Measurements from ENCODE around the gene NUP160. TPM values are rescaled to one million over a fixed set of nuclear protein-coding genes. Genes with fewer than 3 reads are reported as not detected.
"Not testable (repeated sequence)": the region's sequence is repeated elsewhere in the genome, so short reads cannot be mapped to it uniquely, and the experiment has no call there.

Gene NUP160
- total RNA-seq, 4 donors from 2014 or later, result 21.8 to 40.2 (median 30.7) TPM

DNA sequence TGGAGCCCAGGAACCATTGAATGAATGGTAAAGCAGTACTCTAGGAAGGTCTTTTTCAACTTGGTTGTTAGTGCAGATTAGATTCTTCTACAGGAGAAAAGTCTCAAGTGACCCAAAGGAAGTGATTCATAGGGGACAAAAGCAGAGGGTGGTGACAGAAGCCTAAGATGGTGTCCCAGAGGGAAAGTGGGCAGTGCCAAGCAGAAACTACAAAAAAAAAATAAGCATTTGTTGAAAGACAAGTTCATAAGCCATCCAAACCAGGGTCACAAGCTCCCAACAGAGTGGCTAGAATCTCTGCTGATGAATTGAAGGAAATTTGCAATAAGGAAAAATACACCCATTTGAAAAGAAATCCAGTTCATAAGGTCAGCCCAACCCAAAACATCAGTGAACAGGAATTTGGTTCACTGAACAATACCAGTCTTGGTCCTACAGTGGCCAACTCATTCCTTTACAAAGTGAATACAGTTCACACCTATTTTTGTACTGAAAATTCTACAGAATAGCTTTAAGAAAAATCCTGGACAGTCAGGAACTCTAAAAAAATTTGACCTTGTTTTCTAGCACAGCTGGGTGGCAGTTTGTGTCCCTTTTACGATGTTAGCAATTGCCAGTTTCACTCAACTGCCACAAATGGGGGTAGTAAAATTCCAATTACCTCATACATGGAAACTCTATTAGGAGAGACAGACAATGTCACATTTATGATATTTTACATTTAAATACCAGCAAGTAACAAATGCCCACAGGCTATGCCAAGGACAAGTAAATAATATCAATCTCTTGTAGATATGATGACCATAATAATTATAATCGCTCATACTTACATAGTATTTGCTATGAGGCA is 21.6 kb upstream of the NUP160 start:
- DNase-seq (ENCODE audit: low spot score) (no peak), ATAC-seq (ENCODE audit: low FRiP score) (no peak)
- TF ChIP-seq, protein P1, sequence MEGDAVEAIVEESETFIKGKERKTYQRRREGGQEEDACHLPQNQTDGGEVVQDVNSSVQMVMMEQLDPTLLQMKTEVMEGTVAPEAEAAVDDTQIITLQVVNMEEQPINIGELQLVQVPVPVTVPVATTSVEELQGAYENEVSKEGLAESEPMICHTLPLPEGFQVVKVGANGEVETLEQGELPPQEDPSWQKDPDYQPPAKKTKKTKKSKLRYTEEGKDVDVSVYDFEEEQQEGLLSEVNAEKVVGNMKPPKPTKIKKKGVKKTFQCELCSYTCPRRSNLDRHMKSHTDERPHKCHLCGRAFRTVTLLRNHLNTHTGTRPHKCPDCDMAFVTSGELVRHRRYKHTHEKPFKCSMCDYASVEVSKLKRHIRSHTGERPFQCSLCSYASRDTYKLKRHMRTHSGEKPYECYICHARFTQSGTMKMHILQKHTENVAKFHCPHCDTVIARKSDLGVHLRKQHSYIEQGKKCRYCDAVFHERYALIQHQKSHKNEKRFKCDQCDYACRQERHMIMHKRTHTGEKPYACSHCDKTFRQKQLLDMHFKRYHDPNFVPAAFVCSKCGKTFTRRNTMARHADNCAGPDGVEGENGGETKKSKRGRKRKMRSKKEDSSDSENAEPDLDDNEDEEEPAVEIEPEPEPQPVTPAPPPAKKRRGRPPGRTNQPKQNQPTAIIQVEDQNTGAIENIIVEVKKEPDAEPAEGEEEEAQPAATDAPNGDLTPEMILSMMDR (IDR thresholded peaks at IDR 0.05), result no peak

DNA sequence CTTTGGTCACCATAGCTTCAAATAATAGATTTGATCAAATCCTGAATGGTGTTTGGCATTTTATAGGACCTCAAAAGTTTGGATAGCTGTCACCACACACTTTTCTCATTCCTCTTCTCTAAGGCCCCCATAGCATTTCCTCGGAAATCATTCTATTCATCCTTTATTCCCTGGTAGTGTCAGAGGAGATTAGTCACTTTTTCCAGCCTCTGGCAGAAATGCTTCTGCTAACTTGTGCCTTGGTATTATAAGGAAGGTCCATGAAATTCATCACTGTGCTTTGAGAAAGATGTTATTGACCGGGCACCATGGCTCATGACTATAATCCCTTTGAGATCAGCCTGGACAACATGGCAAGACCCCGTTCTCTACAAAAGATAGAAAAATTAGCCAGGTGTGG is 19.7 kb upstream of the NUP160 start:
- ATAC-seq (ENCODE audit: low FRiP score) (no peak), DNase-seq (ENCODE audit: low spot score) (no peak)
- TF ChIP-seq, protein P1 (IDR thresholded peaks at IDR 0.05), result no peak

DNA sequence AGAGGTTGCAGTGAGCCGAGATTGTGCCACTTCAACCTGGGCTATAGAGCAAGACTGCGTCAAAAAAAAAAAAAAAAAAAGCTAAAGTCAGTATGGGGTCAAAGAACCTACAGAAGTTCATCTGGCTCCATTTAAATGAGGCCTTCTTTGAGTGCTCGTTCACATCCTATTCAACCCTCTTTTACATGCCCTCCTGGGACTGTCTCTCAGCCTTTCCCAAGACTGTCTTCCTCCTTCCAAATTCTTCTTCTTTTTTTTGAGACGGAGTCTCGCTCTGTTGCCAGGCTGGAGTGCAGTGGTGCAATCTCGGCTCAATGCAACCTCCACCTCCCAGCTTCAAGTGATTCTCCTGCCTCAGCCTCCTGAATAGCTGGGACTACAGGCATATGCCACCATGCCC is 18.7 kb upstream of the NUP160 start:
- not testable (repeated sequence) for ATAC-seq (ENCODE audit: low FRiP score)

DNA sequence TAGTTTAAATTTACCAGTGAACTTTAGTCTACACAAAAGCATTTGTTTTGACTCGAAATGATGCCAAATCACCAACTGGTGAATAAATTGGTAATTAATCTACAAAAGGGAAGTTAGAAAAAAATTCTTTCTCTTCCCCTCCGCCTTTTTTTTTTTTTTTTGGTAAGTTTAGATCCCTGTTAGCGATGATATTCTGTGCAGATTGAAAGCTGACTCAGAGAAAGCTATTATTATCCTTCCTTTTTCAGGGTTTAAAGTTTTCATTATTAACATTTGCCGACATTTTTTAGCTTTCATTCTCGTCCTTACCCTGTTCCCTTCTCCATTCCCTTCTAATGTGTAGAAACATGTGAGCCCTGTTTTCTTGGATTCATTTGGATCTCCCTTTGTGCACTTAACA is 16.8 kb upstream of the NUP160 start:
- no peak for ATAC-seq (ENCODE audit: low FRiP score)
- TF ChIP-seq, protein P1 (IDR thresholded peaks at IDR 0.05), result no peak

More for the DNA sequence above, 18.7 kb upstream of the NUP160 start:
- DNase-seq (ENCODE audit: low spot score), result not testable (repeated sequence)

DNA sequence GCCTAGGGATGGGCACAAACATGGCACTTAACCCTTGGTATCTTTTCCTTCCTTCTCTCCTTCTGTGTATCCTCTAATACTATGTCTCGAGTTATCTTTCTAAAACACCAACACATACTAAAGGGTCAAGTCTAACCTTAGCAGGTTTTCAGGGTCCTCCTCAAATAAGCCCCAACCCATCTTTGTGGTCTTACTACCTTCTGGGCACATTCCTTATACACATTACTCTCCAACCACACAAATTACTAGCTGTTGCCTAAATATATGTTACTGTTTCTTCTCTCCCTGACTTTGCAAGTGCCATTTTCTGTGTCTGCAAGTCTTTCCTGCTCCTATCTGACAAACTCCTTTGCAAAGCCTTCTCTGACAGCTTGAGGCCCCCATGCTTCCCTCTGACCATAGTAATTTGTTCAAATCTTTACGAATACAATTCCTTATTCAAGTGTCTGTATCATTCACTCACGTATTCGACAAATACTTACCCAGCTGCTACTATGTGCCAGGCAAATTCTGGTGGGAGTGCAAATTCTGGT is 15.8 kb upstream of the NUP160 start:
- DNase-seq (ENCODE audit: low spot score) (no peak), ATAC-seq (ENCODE audit: low FRiP score) (no peak)
- TF ChIP-seq, protein P1 (IDR thresholded peaks at IDR 0.05), result no peak

More for the DNA sequence above, 16.8 kb upstream of the NUP160 start:
- DNase-seq (ENCODE audit: low spot score), result no peak

DNA sequence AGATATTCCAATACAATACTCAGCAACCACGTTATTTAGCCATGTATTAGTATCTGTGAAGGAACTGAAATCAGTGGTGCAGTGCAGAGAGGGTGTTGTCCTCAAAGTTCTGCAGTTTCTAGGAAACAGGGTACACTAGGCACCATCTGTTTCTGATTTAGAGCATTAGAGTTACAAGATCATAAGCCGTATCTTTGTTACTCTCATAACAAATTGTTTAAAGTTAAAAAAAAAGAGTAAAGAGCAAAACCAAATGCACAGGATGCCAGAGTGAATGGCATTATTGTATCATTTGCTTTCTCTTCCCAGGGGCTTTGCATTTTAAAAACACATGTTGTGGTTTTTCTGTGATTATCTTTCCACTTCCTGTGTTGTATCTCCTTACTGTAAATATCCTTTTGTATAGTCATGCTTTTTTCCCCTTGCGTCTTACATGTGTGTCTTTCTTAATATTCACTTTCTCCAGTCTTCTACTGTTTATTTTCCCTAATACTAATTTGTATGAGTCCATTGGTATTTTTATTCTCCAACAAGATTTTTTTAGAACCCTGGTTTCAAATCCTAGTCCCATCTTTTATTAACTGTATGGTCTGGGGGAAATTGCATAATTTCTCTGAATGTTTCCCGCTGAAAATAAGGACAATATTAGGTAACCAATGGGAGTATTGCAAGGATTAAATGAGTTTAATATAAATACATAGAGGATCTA is 15.2 kb upstream of the NUP160 start:
- TF ChIP-seq, protein P1 (IDR thresholded peaks at IDR 0.05), result no peak
- ATAC-seq (ENCODE audit: low FRiP score) (no peak), DNase-seq (ENCODE audit: low spot score) (no peak)

DNA sequence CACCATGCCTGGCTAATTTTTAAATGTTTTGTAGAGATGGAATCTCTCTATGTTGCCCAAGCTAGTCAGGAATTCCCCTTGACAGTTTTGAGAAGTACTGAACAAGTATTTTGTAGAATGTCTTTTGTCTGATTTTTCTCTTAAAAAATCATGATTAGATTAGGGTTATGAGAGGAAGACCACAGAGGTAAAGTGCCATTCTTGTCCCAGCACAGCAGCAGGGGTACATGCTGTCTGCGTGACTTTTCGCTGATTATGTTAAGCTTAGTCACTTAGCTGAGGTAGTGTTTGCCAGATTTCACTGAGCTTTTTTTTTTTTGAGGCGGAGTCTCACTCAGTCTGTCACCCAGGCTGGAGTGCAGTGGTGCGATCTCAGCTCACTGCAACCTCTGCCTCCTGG is 13.6 kb upstream of the NUP160 start:
- DNase-seq (ENCODE audit: low spot score) (no peak), ATAC-seq (ENCODE audit: low FRiP score) (no peak)
- TF ChIP-seq, protein P1 (IDR thresholded peaks at IDR 0.05), result no peak

All from omental fat pad (tissue), 4 donors.